ENCODE results near the gene STK11.
A peak's percentile ranks its signal among the peaks of the same experiment; 100 is the strongest.

- peak in 2 of 3 donors; percentile 20 to 47 for TF ChIP-seq POLR2A (IDR thresholded peaks at IDR 0.05)
- no peak for TF ChIP-seq CTCF (IDR thresholded peaks at IDR 0.05)
Measured at GRCh38 chr19:1170938-1171754, 34.4 kb upstream of the STK11 start.

Measured in body of pancreas (tissue), 4 donors.